ENCODE measurements around the gene ZNF365. TPM values are rescaled to one million over a fixed set of nuclear protein-coding genes. Genes with fewer than 3 reads are reported as not detected.

ZNF365 gene
- total RNA-seq, 1 experiment from 2014 or later: 4.0 TPM

DNA sequence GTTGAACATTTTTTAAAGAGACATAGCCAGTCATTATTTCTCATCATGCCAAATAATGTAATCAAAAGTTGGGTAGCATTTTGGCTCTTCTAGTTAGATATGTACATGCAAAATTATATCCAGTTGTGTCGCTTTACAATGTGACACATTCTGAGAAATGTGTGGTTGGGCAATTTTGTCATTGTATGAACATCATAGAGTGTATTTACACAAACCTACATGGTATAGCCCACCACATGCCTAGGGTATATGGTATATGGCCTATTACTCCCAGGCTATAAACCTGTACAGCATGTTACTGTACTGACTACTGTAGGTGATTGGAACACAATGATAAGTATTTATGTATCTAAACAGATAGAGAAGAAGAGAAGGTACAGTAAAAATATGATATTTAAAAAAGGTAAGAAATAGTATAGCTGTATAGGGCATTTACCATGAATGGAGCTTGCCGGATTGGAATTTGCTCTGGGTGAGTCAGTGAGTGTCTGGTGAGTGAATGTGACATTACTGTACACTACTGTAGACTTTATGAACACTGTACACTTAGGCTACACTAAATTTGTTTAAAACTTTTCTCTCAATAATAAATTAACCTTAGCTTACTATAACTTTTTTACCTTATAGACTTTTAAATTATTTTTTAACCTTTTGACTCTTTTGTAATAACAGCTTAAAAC is 16.5 kb downstream of the ZNF365 start:
- Mint-ChIP-seq H3K27me3 (ENCODE audit: unreplicated experiment) (no peaks in the 10 kb centered on the region), H3K36me3 (ENCODE audit: insufficient read depth, unreplicated experiment) (no peaks in the 10 kb centered on the region), H3K4me1 (ENCODE audit: low read depth, unreplicated experiment) (peaks cover 17% of the 10 kb centered on the region), H3K4me3 (ENCODE audit: low read depth, unreplicated experiment) (no peak overlapping the region), H3K27ac (ENCODE audit: unreplicated experiment) (no peak overlapping the region), H3K9me3 (ENCODE audit: low read depth, unreplicated experiment) (peaks cover 2% of the 10 kb centered on the region)
- TF ChIP-seq, protein P1, sequence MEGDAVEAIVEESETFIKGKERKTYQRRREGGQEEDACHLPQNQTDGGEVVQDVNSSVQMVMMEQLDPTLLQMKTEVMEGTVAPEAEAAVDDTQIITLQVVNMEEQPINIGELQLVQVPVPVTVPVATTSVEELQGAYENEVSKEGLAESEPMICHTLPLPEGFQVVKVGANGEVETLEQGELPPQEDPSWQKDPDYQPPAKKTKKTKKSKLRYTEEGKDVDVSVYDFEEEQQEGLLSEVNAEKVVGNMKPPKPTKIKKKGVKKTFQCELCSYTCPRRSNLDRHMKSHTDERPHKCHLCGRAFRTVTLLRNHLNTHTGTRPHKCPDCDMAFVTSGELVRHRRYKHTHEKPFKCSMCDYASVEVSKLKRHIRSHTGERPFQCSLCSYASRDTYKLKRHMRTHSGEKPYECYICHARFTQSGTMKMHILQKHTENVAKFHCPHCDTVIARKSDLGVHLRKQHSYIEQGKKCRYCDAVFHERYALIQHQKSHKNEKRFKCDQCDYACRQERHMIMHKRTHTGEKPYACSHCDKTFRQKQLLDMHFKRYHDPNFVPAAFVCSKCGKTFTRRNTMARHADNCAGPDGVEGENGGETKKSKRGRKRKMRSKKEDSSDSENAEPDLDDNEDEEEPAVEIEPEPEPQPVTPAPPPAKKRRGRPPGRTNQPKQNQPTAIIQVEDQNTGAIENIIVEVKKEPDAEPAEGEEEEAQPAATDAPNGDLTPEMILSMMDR (IDR thresholded peaks at IDR 0.05; ENCODE audit: unreplicated experiment): no peak
- BruUV-seq (replicated peaks): no TSS peak
- intact Hi-C loops (cut with micrococcal nuclease; ENCODE audit: unreplicated experiment): no loop called here
- DNase-seq: no peak
- CTCF ChIA-PET: no interaction called here

DNA sequence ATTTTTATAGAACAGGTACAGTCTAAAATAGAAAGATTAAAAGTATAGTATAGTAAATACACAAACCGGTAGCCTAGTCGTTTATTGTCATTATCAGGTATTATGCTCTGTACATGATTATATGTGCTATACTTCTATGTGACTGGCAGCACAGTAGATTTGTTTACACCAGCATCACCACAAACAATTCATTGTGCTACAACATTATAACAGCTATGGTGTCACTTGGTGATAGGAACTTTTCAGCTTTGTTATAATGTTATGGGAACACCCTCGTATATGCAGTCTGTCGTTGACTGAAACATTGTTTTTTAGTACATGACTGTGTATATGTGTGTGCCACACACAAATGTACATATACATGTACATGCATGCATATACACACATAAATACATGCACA is 19.1 kb downstream of the ZNF365 start:
- no peak overlapping the region for H3K27ac Mint-ChIP-seq (ENCODE audit: unreplicated experiment)
- no peaks in the 10 kb centered on the region for H3K9me3 Mint-ChIP-seq (ENCODE audit: low read depth, unreplicated experiment)
- CTCF ChIA-PET: no interaction called here
- BruUV-seq (replicated peaks): no TSS peak
- no peaks in the 10 kb centered on the region for H3K4me1 Mint-ChIP-seq (ENCODE audit: low read depth, unreplicated experiment)
- no peaks in the 10 kb centered on the region for H3K27me3 Mint-ChIP-seq (ENCODE audit: unreplicated experiment)
- H3K36me3 Mint-ChIP-seq (ENCODE audit: insufficient read depth, unreplicated experiment): no peaks in the 10 kb centered on the region
- H3K4me3 Mint-ChIP-seq (ENCODE audit: low read depth, unreplicated experiment): no peak overlapping the region
- TF ChIP-seq, protein P1 (IDR thresholded peaks at IDR 0.05; ENCODE audit: unreplicated experiment): no peak
- intact Hi-C loops (cut with micrococcal nuclease; ENCODE audit: unreplicated experiment): no loop called here
- DNase-seq: no peak

DNA sequence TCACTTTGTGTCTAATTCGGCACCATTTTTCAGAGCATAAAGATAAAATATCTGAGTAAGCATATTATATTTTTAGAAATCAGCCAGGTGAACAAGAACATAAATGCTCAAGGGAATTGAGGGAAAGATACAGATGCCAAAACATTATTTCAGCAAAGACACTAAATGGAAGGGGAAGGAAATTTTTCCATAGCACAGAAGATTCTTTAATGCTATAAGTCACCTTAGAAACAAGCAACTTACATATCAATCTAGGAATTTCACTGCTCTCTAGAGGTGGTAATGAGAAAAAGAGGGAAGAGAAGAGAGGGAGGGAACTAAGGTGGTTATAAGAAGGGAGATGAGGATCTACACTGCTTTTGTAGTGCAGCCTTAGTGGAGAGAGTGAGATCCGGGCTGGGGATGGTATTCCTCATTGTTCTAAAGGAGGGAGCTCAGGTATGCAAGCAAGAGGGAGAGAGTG is 20.4 kb downstream of the ZNF365 start:
- TF ChIP-seq, protein P1 (IDR thresholded peaks at IDR 0.05; ENCODE audit: unreplicated experiment): no peak
- Mint-ChIP-seq H3K27ac (ENCODE audit: unreplicated experiment) (no peak overlapping the region), H3K4me3 (ENCODE audit: low read depth, unreplicated experiment) (no peak overlapping the region), H3K36me3 (ENCODE audit: insufficient read depth, unreplicated experiment) (no peaks in the 10 kb centered on the region), H3K9me3 (ENCODE audit: low read depth, unreplicated experiment) (no peaks in the 10 kb centered on the region), H3K4me1 (ENCODE audit: low read depth, unreplicated experiment) (no peaks in the 10 kb centered on the region), H3K27me3 (ENCODE audit: unreplicated experiment) (no peaks in the 10 kb centered on the region)
- intact Hi-C loops (cut with micrococcal nuclease; ENCODE audit: unreplicated experiment): no loop called here
- DNase-seq: no peak
- BruUV-seq (replicated peaks): no TSS peak
- CTCF ChIA-PET: interaction anchor here (1.5 kb wide), 1 partner anchor 130 kb away, joined by 3 read pairs; no protein-coding TSS in a partner anchor

DNA sequence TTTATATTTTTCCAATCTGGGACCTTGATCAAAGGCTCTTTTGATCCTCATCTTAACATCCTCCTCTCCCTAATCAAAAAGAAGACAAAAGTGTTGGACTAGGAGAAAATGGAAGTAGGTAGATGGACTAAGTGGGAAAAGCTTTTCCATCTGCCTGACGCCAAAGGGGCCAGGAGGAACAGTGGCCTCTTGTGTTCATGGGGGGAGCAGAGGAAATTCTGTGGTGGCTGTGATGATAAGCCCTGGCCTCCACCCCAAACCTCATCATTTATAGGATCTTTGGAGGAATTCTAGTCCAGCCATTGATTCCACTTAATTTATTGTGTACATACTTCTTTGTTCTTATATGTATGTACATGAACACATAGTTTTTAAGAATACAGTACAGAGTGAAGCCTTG is 21.7 kb downstream of the ZNF365 start:
- H3K4me3 Mint-ChIP-seq (ENCODE audit: low read depth, unreplicated experiment): no peak overlapping the region
- BruUV-seq (replicated peaks): no TSS peak
- no peaks in the 10 kb centered on the region for H3K36me3 Mint-ChIP-seq (ENCODE audit: insufficient read depth, unreplicated experiment)
- H3K4me1 Mint-ChIP-seq (ENCODE audit: low read depth, unreplicated experiment): no peaks in the 10 kb centered on the region
- DNase-seq: no peak
- intact Hi-C loops (cut with micrococcal nuclease; ENCODE audit: unreplicated experiment): no loop called here
- CTCF ChIA-PET: no interaction called here
- no peaks in the 10 kb centered on the region for H3K27me3 Mint-ChIP-seq (ENCODE audit: unreplicated experiment)
- TF ChIP-seq, protein P1 (IDR thresholded peaks at IDR 0.05; ENCODE audit: unreplicated experiment): no peak
- H3K9me3 Mint-ChIP-seq (ENCODE audit: low read depth, unreplicated experiment): no peaks in the 10 kb centered on the region
- H3K27ac Mint-ChIP-seq (ENCODE audit: unreplicated experiment): no peak overlapping the region
